ENCODE measurements around the gene MAP7D2. TPM values are rescaled to one million over a fixed set of nuclear protein-coding genes. Genes with fewer than 3 reads are reported as not detected.

The MAP7D2 gene
- total and polyA plus RNA-seq, 5 donors, result 0.29 to 1.0 (median 0.68) TPM

- intact Hi-C loops (cut with DNase I), result no loop called here
- Histone ChIP-seq H3K27ac (ENCODE audit: low read length) (no peak overlapping the region), H3K4me1 (ENCODE audit: control insufficient read depth, insufficient read depth, low read length) (no peaks in the 10 kb centered on the region), H3K4me3 (ENCODE audit: low read length) (no peak overlapping the region), H3K9me3 (ENCODE audit: control insufficient read depth, low read length) (no peaks in the 10 kb centered on the region), H3K27me3 (ENCODE audit: control insufficient read depth, insufficient read depth) (no peaks in the 10 kb centered on the region)
- ATAC-seq (no peak), DNase-seq (no peak)
- WGBS, result 84% methylated on average over 3 of the region's 3 CpGs
These were observed 77.7 kb downstream of the MAP7D2 start for GRCh38 chrX:20038966-20039365.

- WGBS, result 94% methylated on average over 6 of the region's 6 CpGs
- no peak for DNase-seq
- Histone ChIP-seq H3K4me3 (ENCODE audit: low read length) (no peak overlapping the region), H3K27me3 (ENCODE audit: control insufficient read depth, insufficient read depth) (no peaks in the 10 kb centered on the region), H3K4me1 (ENCODE audit: control insufficient read depth, insufficient read depth, low read length) (no peaks in the 10 kb centered on the region), H3K27ac (ENCODE audit: low read length) (no peak overlapping the region), H3K9me3 (ENCODE audit: control insufficient read depth, low read length) (no peaks in the 10 kb centered on the region)
- ATAC-seq, result no peak
- intact Hi-C loops (cut with DNase I), result no loop called here
These were observed 79.5 kb downstream of the MAP7D2 start for GRCh38 chrX:20037186-20037585.

- Histone ChIP-seq H3K4me3 (ENCODE audit: low read length) (no peak overlapping the region), H3K9me3 (ENCODE audit: control insufficient read depth, low read length) (no peaks in the 10 kb centered on the region), H3K27ac (ENCODE audit: low read length) (no peak overlapping the region), H3K4me1 (ENCODE audit: control insufficient read depth, insufficient read depth, low read length) (no peaks in the 10 kb centered on the region), H3K27me3 (ENCODE audit: control insufficient read depth, insufficient read depth) (no peaks in the 10 kb centered on the region)
- no peak for DNase-seq
- intact Hi-C loops (cut with DNase I), result no loop called here
- ATAC-seq, result no peak
- 74% methylated on average over 2 of the region's 2 CpGs for WGBS
These were observed 84.5 kb downstream of the MAP7D2 start for GRCh38 chrX:20032201-20032600.

DNA sequence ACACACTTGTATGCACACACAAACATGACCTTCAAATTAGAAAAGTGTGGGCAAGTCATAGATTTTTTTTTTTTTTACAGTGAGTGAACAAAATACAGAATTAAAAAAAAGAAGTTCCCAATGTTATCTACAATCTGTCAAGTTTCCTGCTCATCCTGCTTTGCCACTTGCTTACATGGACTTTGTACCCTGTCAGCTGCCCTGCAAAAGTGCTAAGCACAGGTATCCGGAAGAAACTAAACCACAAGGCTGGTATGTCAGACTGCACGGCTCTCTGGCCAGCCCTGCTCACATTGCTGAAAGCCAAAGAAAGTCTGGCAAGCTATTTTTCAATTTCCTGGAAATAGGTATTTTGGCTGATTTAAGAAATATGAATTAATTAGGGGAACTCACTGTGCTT is 87.0 kb downstream of the MAP7D2 start:
- WGBS, result 52% methylated on average over 2 of the region's 2 CpGs
- no peak overlapping the region for H3K4me3 ChIP-seq (ENCODE audit: low read length)
- intact Hi-C loops (cut with DNase I), result no loop called here
- H3K4me1 ChIP-seq (ENCODE audit: control insufficient read depth, insufficient read depth, low read length), result no peaks in the 10 kb centered on the region
- no peak for ATAC-seq
- no peaks in the 10 kb centered on the region for H3K9me3 ChIP-seq (ENCODE audit: control insufficient read depth, low read length)
- no peak for DNase-seq
- no peak overlapping the region for H3K27ac ChIP-seq (ENCODE audit: low read length)
- no peaks in the 10 kb centered on the region for H3K27me3 ChIP-seq (ENCODE audit: control insufficient read depth, insufficient read depth)

DNA sequence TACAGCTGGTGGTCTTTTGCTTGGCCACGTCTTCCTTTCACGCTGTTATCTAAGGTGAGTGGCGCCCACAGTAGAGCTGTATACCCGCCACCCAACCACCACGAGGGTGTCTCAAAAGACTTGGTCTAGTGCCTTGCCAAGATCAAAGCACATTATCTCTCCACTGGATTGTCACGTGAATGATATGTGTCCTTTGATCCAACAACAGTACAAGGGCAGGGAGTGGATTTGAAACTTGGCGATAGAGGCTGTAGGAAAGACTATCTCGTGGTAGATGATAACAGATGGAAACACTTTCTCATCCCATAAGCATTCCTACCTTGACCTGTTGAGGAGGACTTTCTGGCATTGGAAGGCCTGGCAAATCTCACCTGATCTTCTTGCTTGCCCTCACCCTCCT is 88.1 kb downstream of the MAP7D2 start:
- DNase-seq (no peak), ATAC-seq (no peak)
- no peak overlapping the region for H3K27ac ChIP-seq (ENCODE audit: low read length)
- no peaks in the 10 kb centered on the region for H3K27me3 ChIP-seq (ENCODE audit: control insufficient read depth, insufficient read depth)
- WGBS, result 78% methylated on average over 8 of the region's 8 CpGs
- H3K9me3 ChIP-seq (ENCODE audit: control insufficient read depth, low read length), result no peaks in the 10 kb centered on the region
- intact Hi-C loops (cut with DNase I), result no loop called here
- no peak overlapping the region for H3K4me3 ChIP-seq (ENCODE audit: low read length)
- H3K4me1 ChIP-seq (ENCODE audit: control insufficient read depth, insufficient read depth, low read length), result no peaks in the 10 kb centered on the region

GRCh38 chrX:20026278-20026677 is 90.4 kb downstream of the MAP7D2 start:
- WGBS, result 37% methylated on average over 2 of the region's 2 CpGs
- DNase-seq, result no peak
- no peak overlapping the region for H3K27ac ChIP-seq (ENCODE audit: low read length)
- no peaks in the 10 kb centered on the region for H3K27me3 ChIP-seq (ENCODE audit: control insufficient read depth, insufficient read depth)
- no peak for ATAC-seq
- intact Hi-C loops (cut with DNase I), result no loop called here
- no peaks in the 10 kb centered on the region for H3K4me1 ChIP-seq (ENCODE audit: control insufficient read depth, insufficient read depth, low read length)
- H3K4me3 ChIP-seq (ENCODE audit: low read length), result no peak overlapping the region
- H3K9me3 ChIP-seq (ENCODE audit: control insufficient read depth, low read length), result no peaks in the 10 kb centered on the region

DNA sequence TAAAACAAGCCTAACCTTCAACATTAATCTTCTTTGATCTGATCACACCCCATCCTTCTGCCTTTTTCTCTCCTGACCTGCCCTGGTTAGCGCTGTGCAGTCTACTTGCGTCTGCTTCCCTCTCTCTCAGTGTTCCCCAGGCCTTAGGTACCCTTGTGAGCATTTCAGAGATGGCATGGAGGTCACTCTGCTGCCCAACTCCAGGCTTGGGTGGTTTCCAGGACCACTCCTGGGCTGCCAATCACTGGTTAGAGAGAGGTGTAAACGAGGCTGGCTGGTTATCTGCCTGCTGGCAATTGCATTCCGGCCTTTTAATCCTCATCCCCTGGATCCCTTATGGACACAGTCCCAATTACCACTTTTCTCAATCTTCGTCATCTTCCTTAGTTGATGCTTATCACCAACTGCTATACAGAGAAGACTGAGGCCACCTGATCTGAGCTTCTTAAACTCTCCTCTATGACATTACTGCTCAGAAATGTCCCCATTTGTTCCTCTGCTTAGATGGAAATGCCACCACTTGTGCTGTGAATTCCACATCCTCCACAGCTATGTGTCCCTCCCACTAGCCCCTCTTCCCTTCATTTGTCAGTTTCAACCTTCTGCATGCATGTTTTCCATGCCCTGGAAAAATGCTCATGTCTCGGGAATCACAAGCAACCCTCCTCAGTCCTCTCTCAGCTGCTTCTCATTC is 96.9 kb downstream of the MAP7D2 start:
- Histone ChIP-seq H3K27ac (ENCODE audit: low read length) (no peak overlapping the region), H3K4me3 (ENCODE audit: low read length) (no peak overlapping the region), H3K27me3 (ENCODE audit: control insufficient read depth, insufficient read depth) (no peaks in the 10 kb centered on the region), H3K9me3 (ENCODE audit: control insufficient read depth, low read length) (no peaks in the 10 kb centered on the region), H3K4me1 (ENCODE audit: control insufficient read depth, insufficient read depth, low read length) (no peaks in the 10 kb centered on the region)
- 72% methylated on average over 6 of the region's 6 CpGs for WGBS
- intact Hi-C loops (cut with DNase I), result no loop called here
- DNase-seq (peak in 1 of 3 donors; percentile 35), ATAC-seq (no peak)

DNA sequence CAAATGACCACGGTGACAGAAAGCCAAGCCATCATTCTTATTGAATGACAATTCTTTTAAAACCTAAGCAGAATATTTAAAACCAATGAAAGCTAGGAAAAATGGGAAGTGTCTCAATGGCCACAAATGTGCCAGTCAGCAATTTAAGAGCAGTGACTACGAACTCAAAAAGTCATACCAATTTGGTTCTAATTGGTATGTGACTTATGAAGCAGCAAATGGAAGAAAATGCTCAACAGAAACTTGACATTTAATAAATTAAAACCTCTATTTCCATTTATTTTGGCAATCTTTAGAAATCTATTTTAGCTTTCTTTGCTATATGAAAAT is 100.1 kb downstream of the MAP7D2 start:
- Histone ChIP-seq H3K27me3 (ENCODE audit: control insufficient read depth, insufficient read depth) (no peaks in the 10 kb centered on the region), H3K9me3 (ENCODE audit: control insufficient read depth, low read length) (no peaks in the 10 kb centered on the region), H3K4me1 (ENCODE audit: control insufficient read depth, insufficient read depth, low read length) (no peaks in the 10 kb centered on the region), H3K4me3 (ENCODE audit: low read length) (no peak overlapping the region), H3K27ac (ENCODE audit: low read length) (no peak overlapping the region)
- DNase-seq (no peak), ATAC-seq (no peak)
- 58% methylated on average over 2 of the region's 2 CpGs for WGBS
- intact Hi-C loops (cut with DNase I), result no loop called here

DNA sequence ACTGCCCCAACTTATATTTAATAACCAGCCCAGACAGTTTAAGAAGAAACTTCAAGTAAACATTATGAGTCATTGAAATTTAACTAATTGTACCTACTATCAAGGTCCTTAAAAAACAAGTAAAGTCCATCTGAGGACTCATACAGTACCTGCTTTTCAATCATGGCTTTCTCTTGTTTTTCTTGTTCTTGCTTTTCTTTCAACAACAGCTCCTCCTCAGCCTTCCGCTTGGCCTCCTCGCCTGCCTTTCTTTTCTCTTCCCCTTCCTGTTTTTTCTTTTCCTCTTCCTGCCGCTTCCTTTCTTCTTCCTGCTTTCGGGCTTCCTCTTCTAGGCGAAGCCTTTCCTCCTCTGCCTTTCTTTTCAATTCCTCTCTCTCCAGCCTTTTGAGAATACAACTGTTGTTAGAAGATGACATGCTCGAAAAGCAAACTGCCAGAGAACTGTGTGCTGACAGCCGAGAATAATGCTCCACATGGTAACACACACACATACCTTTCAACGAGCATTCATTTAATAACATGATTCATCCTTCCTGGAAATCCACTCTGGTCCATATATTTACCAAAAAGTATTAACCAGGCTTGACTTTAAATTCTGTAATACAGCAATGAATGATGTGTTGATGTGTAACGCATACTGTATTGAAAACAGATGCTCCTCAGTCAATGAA is 100.6 kb downstream of the MAP7D2 start:
- intact Hi-C loops (cut with DNase I), result no loop called here
- H3K27me3 ChIP-seq (ENCODE audit: control insufficient read depth, insufficient read depth), result no peaks in the 10 kb centered on the region
- no peaks in the 10 kb centered on the region for H3K9me3 ChIP-seq (ENCODE audit: control insufficient read depth, low read length)
- no peak overlapping the region for H3K27ac ChIP-seq (ENCODE audit: low read length)
- no peak overlapping the region for H3K4me3 ChIP-seq (ENCODE audit: low read length)
- 61% methylated on average over 9 of the region's 9 CpGs for WGBS
- H3K4me1 ChIP-seq (ENCODE audit: control insufficient read depth, insufficient read depth, low read length), result no peaks in the 10 kb centered on the region
- ATAC-seq (no peak), DNase-seq (no peak)

GRCh38 chrX:20015422-20015821 is 101.3 kb downstream of the MAP7D2 start:
- no peaks in the 10 kb centered on the region for H3K4me1 ChIP-seq (ENCODE audit: control insufficient read depth, insufficient read depth, low read length)
- H3K27me3 ChIP-seq (ENCODE audit: control insufficient read depth, insufficient read depth), result no peaks in the 10 kb centered on the region
- H3K4me3 ChIP-seq (ENCODE audit: low read length), result no peak overlapping the region
- DNase-seq (no peak), ATAC-seq (no peak)
- WGBS, result 35% methylated on average over 1 of the region's 1 CpG
- intact Hi-C loops (cut with DNase I), result no loop called here
- no peak overlapping the region for H3K27ac ChIP-seq (ENCODE audit: low read length)
- H3K9me3 ChIP-seq (ENCODE audit: control insufficient read depth, low read length), result no peaks in the 10 kb centered on the region

- DNase-seq, result peak in 2 of 3 donors; percentile 20 to 35
- no peak overlapping the region for H3K27ac ChIP-seq (ENCODE audit: low read length)
- 66% methylated on average over 4 of the region's 4 CpGs for WGBS
- no peak overlapping the region for H3K4me3 ChIP-seq (ENCODE audit: low read length)
- no peaks in the 10 kb centered on the region for H3K27me3 ChIP-seq (ENCODE audit: control insufficient read depth, insufficient read depth)
- intact Hi-C loops (cut with DNase I), result no loop called here
- H3K4me1 ChIP-seq (ENCODE audit: control insufficient read depth, insufficient read depth, low read length), result no peaks in the 10 kb centered on the region
- ATAC-seq, result peak; percentile 45 to 62
- no peaks in the 10 kb centered on the region for H3K9me3 ChIP-seq (ENCODE audit: control insufficient read depth, low read length)
These were observed 105.1 kb downstream of the MAP7D2 start for GRCh38 chrX:20011608-20012007.
